ENCODE measurements around the gene EIF2S1.

Gene EIF2S1

DNA sequence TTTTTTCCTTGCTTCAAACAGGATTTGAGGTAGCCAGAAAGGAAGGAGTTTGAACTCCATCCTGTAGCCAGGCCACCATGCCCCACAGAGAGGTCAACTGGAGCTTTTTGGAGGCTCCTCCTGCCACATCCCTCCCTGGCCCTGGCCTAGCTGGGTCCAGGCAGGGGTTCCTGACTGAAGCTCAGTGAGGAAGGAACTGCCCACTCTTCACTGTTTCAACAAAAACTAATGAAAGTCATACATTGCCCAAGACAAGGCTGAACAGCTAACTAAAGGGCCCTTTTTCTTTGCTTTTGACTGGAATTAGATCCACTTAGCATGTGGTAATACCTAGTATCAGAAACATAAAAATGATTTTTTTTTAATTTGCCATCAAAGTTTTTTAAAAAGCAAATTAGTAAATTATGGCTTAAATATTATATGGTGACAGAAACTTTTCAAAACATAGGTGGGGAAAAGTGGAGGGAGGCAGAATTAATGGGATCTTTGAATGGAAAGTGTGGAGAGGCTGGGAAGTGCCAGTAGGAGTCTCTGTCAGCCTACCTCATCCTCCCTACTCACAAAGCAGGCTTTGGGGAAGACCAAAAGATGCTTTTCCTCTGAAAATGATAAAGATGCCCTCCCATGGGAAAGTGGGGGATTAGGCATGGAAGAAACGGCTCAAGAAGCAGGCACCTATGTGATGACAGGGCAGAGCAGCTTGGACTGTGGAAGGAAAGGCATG is 29.8 kb downstream of the EIF2S1 start:
- FAIRE-seq = no peak

GRCh38 chr14:67391268-67391667 is 31.1 kb downstream of the EIF2S1 start:
- DNase-seq (ENCODE audit: insufficient read length, low spot score) (no peak), FAIRE-seq (no peak)
- no peak for TF ChIP-seq CTCF (IDR thresholded peaks at IDR 0.05; ENCODE audit: insufficient read depth, missing control alignments)

More for the DNA sequence above, 29.8 kb downstream of the EIF2S1 start:
- TF ChIP-seq CTCF (IDR thresholded peaks at IDR 0.05; ENCODE audit: insufficient read depth, missing control alignments) = no peak
- no peak for DNase-seq (ENCODE audit: insufficient read length, low spot score)

DNA sequence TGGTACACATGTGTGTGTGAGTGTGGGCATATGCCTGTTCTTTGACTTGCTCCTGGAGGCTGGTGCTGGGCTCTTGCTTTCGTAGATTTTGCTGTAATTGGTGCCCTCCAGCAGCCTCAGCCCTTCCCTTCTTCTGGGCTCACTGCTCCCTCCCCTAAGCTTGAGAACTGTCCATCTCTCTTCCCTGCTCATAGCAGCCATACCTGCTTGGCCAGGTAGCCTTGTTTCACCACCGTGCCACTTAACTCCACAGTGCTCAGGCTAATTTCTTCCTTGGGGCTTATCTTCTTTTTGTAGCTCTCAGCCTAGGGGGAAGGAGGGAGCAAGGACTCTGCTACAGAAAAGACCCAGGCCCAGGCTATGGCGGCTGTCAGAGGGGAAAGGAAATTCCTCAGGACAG is 32.0 kb downstream of the EIF2S1 start:
- TF ChIP-seq CTCF (IDR thresholded peaks at IDR 0.05; ENCODE audit: insufficient read depth, missing control alignments) = no peak
- DNase-seq (ENCODE audit: insufficient read length, low spot score) (no peak), FAIRE-seq (no peak)

GRCh38 chr14:67392800-67393199 is 32.7 kb downstream of the EIF2S1 start:
- no peak for TF ChIP-seq CTCF (IDR thresholded peaks at IDR 0.05; ENCODE audit: insufficient read depth, missing control alignments)
- no peak for DNase-seq (ENCODE audit: insufficient read length, low spot score)
- no peak for FAIRE-seq

GRCh38 chr14:67393689-67394088 is 33.6 kb downstream of the EIF2S1 start:
- FAIRE-seq (no peak), DNase-seq (ENCODE audit: insufficient read length, low spot score) (no peak)
- no peak for TF ChIP-seq CTCF (IDR thresholded peaks at IDR 0.05; ENCODE audit: insufficient read depth, missing control alignments)

DNA sequence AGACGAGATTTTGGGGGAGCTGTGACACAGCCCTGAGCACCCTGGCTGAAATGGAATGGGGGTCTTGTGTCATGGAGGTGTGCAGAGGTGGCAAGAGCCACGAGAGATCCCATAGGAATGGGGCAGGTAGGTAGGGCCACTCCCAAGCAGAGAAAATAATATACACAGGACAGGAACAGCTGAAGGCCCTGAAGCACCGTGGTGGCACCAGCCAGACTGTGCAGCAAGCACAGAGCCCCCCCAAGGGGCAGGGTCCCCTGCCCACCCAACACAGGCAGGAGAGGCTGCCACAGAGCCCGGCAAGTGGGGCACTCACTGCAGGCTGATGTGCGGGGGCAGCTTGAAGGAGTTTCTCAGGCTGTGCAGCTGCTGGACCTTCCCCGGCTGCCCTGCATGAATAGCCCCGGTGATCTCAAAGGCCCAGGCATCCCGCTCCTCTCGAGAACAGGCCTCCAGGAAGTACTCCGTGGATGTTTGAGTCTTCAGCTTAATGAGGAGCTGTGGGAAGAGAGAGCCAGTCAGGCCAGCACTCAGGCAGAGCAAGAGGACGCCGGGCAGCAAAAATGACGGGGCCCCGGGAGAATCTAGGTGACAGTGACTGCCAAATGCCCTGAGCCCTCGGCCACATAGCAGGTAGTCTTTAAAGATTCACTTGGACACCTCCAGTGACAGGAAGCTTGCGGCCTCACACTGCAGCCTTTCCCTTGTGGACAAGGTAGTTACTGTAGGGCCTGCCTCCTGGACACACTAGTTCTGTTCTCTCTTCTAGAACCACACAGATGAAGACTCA is 35.2 kb downstream of the EIF2S1 start:
- TF ChIP-seq CTCF (IDR thresholded peaks at IDR 0.05; ENCODE audit: insufficient read depth, missing control alignments) = no peak
- FAIRE-seq (no peak), DNase-seq (ENCODE audit: insufficient read length, low spot score) (no peak)

- no peak for DNase-seq (ENCODE audit: insufficient read length, low spot score)
- no peak for FAIRE-seq
- no peak for TF ChIP-seq CTCF (IDR thresholded peaks at IDR 0.05; ENCODE audit: insufficient read depth, missing control alignments)
These were observed 35.7 kb downstream of the EIF2S1 start for GRCh38 chr14:67395876-67396189.
